Effector CD4-positive, alpha-beta T cell (primary cell): Measurements from ENCODE around the gene MYO1D.

Experiments
- DNase-seq: peaks from one replicate; pipeline ENCODE4 v3.0.0-alpha.2; 2020

MYO1D gene

GRCh38 chr17:32445074-32445415, 431.9 kb downstream of the MYO1D start:
- DNase-seq: no peak

GRCh38 chr17:32444301-32445073, 432.4 kb downstream of the MYO1D start, which contains the start of gene PSMD11:
PSMD11 (plus strand) TSS chr17:32444510; CDS start chr17:32444524, 14 bp downstream.
- peak; percentile 99 for DNase-seq

- DNase-seq: no peak
Observed at GRCh38 chr17:32443827-32444300, 433.1 kb downstream of the MYO1D start.
